Mammary epithelial cell (primary cell): ENCODE measurements around the gene LYRM4.

Experiments
- EZH2 ChIP-seq: IDR thresholded peaks from 2 replicates; pipeline ENCODE4 v1.6.1; 2012; ENCODE audit warnings: low read length, inconsistent platforms, borderline replicate concordance
- TF ChIP-seq, protein P1 (sequence below), 2 donors: IDR thresholded peaks in 1 of 2; conservative IDR thresholded peaks in 1 of 2; 2 replicates each; pipeline ENCODE4 v1.5.1; 2011 to 2012; ENCODE audit warnings: inconsistent platforms in 2 of 2, low read length in 2 of 2, mild to moderate bottlenecking in 2 of 2, control low read depth in 1 of 2, low read depth in 1 of 2; ENCODE audit not compliant: insufficient read depth in 1 of 2; ENCODE audit errors: extremely low read depth in 1 of 2

- TF ChIP-seq, protein P1, sequence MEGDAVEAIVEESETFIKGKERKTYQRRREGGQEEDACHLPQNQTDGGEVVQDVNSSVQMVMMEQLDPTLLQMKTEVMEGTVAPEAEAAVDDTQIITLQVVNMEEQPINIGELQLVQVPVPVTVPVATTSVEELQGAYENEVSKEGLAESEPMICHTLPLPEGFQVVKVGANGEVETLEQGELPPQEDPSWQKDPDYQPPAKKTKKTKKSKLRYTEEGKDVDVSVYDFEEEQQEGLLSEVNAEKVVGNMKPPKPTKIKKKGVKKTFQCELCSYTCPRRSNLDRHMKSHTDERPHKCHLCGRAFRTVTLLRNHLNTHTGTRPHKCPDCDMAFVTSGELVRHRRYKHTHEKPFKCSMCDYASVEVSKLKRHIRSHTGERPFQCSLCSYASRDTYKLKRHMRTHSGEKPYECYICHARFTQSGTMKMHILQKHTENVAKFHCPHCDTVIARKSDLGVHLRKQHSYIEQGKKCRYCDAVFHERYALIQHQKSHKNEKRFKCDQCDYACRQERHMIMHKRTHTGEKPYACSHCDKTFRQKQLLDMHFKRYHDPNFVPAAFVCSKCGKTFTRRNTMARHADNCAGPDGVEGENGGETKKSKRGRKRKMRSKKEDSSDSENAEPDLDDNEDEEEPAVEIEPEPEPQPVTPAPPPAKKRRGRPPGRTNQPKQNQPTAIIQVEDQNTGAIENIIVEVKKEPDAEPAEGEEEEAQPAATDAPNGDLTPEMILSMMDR (conservative IDR thresholded peaks at IDR 0.05 in 1 of 2, IDR thresholded peaks at IDR 0.05 in 1 of 2; ENCODE audit: extremely low read depth in 1 of 2, insufficient read depth in 1 of 2, low read depth in 1 of 2, low read length in 2 of 2), result no peak
- no peak for TF ChIP-seq EZH2
These were observed 201.5 kb downstream of the LYRM4 start for GRCh38 chr6:5059036-5059896.
